ENCODE results near the gene SIL1.

Gene SIL1

GRCh38 chr5:138898299-138898698 is 299.9 kb downstream of the SIL1 start:
- no peak overlapping the region for H2AFZ ChIP-seq (ENCODE audit: low read length)
- H3K36me3 ChIP-seq (ENCODE audit: insufficient read depth, low read length), result no peaks in the 10 kb centered on the region
- H3K9ac ChIP-seq (ENCODE audit: low read length), result no peak overlapping the region
- no peak overlapping the region for H3K27ac ChIP-seq (ENCODE audit: low read depth, low read length, poor library complexity, severe bottlenecking)
- no peak for TF ChIP-seq CTCF (IDR thresholded peaks at IDR 0.05; ENCODE audit: low read length)
- TF ChIP-seq EZH2 (IDR thresholded peaks at IDR 0.05; ENCODE audit: borderline replicate concordance, low read length), result no peak
- no peaks in the 10 kb centered on the region for H3F3A ChIP-seq (ENCODE audit: insufficient read depth, low read length)
- H3K27me3 ChIP-seq (ENCODE audit: insufficient read depth, low read length), result no peaks in the 10 kb centered on the region
- no peaks in the 10 kb centered on the region for H3K79me2 ChIP-seq (ENCODE audit: insufficient read depth, low read length)
- H3K4me3 ChIP-seq (ENCODE audit: low read depth, low read length, poor library complexity, severe bottlenecking), result no peak overlapping the region
- no peaks in the 10 kb centered on the region for H4K20me1 ChIP-seq (ENCODE audit: insufficient read depth, low read length)
- no peak overlapping the region for H3K4me2 ChIP-seq (ENCODE audit: low read length)
- H3K9me2 ChIP-seq (ENCODE audit: low read depth, low read length), result no peaks in the 10 kb centered on the region
- H3K9me3 ChIP-seq (ENCODE audit: low read length), result no peaks in the 10 kb centered on the region
- H3K4me1 ChIP-seq (ENCODE audit: insufficient read depth, low read length, severe bottlenecking), result no peaks in the 10 kb centered on the region

Data from OCI-LY1 (cell line).